Loucy (cell line): ENCODE results near the gene PREX1.

Source experiments
- CTCF ChIP-seq: fragments of 200-600 bp; sonication (generic); conservative IDR thresholded peaks from 2 replicates; pipeline ENCODE4 v1.5.1; 2014; ENCODE audit warnings: mild to moderate bottlenecking, antibody characterized with exemption, low read length
- EZH2phosphoT487 ChIP-seq: fragments of 200-600 bp; IDR thresholded peaks from 2 replicates; pipeline ENCODE4 v1.6.1; 2018; ENCODE audit warnings: antibody characterized with exemption, mild to moderate bottlenecking, moderate library complexity, borderline replicate concordance

DNA sequence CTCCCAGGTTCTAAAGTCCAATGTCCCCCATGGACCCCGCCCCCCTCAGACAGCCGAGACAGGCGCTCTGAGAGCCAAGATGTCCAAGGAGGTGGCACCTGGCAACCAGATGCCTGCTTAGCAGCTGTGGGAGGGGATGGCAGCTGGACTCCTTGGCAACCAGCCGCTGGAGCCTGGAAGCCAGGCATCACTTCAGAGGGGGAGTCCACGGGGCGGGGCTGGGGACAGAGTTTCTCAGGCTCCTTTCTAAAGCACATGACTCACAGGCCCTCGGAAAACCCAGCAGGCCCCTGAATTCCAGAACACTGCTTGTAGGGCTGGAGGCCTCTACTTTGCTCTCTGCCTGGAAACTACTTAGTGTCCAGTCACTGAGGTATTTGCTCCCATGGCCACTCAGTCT is 51.5 kb downstream of the PREX1 start:
- TF ChIP-seq CTCF: no peak
- TF ChIP-seq EZH2phosphoT487: no peak
